ENCODE results near the gene NOS3. TPM values are rescaled to one million over a fixed set of nuclear protein-coding genes. Genes with fewer than 3 reads are reported as not detected.

The NOS3 gene
- 12.6 TPM for total RNA-seq
- long read RNA-seq, partial matches to known transcripts = 37 of 42 reads
- long read RNA-seq, other reads (novel, unspliced or antisense) = 4 of 42 reads

GRCh38 chr7:150990416-150991186, at the start of gene NOS3:
NOS3 (plus strand) TSS chr7:150991017; CDS start chr7:150993804, 2,787 bp downstream.
- peak within 1 kb of the TSS; percentile 88 for H3K27ac ChIP-seq (replicated peaks)

GRCh38 chr7:150941351-150942000, 49.3 kb upstream of the NOS3 start:
- no peak for DNase-seq
- Histone ChIP-seq H3K27me3 (ENCODE audit: low read depth) (peaks cover 25% of the 10 kb centered on the region), H3K27ac (replicated peaks) (peak overlapping the region; percentile 76), H3K9me3 (replicated peaks) (no peaks in the 10 kb centered on the region), H3K4me3 (no peak overlapping the region), H3K4me1 (peaks cover 41% of the 10 kb centered on the region), H3K36me3 (no peaks in the 10 kb centered on the region)
- no peak for TF ChIP-seq CTCF (IDR thresholded peaks at IDR 0.05; ENCODE audit: borderline replicate concordance)
- intact Hi-C loops (cut with micrococcal nuclease) = no loop called here

More at GRCh38 chr7:150990416-150991186, at the start of gene NOS3:
- Histone ChIP-seq H3K9me3 (replicated peaks) (no peaks in the 10 kb centered on the region), H3K4me1 (peaks cover 71% of the 10 kb centered on the region), H3K4me3 (no peak within 1 kb of the TSS), H3K27me3 (ENCODE audit: low read depth) (no peaks in the 10 kb centered on the region), H3K36me3 (no peaks in the 10 kb centered on the region)
- intact Hi-C loops (cut with micrococcal nuclease) = no loop called here
- no peak for DNase-seq
- TF ChIP-seq CTCF (IDR thresholded peaks at IDR 0.05; ENCODE audit: borderline replicate concordance) = no peak

- no peaks in the 10 kb centered on the region for H3K36me3 ChIP-seq
- no peak for TF ChIP-seq CTCF (IDR thresholded peaks at IDR 0.05; ENCODE audit: borderline replicate concordance)
- H3K27ac ChIP-seq (replicated peaks) = peak overlapping the region; percentile 76
- no peaks in the 10 kb centered on the region for H3K9me3 ChIP-seq (replicated peaks)
- peak; percentile 72 for DNase-seq
- H3K4me1 ChIP-seq = peaks cover 48% of the 10 kb centered on the region
- intact Hi-C loops (cut with micrococcal nuclease) = no loop called here
- peaks cover 28% of the 10 kb centered on the region for H3K27me3 ChIP-seq (ENCODE audit: low read depth)
- no peak overlapping the region for H3K4me3 ChIP-seq
These were observed 48.7 kb upstream of the NOS3 start for GRCh38 chr7:150942001-150942590.

- DNase-seq = no peak
- Histone ChIP-seq H3K36me3 (no peaks in the 10 kb centered on the region), H3K4me1 (peaks cover 55% of the 10 kb centered on the region), H3K27me3 (ENCODE audit: low read depth) (peaks cover 35% of the 10 kb centered on the region), H3K4me3 (no peak overlapping the region), H3K27ac (replicated peaks) (peak overlapping the region; percentile 76), H3K9me3 (replicated peaks) (no peaks in the 10 kb centered on the region)
- intact Hi-C loops (cut with micrococcal nuclease) = no loop called here
- TF ChIP-seq CTCF (IDR thresholded peaks at IDR 0.05; ENCODE audit: borderline replicate concordance) = no peak
These were observed 48.0 kb upstream of the NOS3 start for GRCh38 chr7:150942591-150943452.

- peaks cover 40% of the 10 kb centered on the region for H3K27me3 ChIP-seq (ENCODE audit: low read depth)
- no peak overlapping the region for H3K4me3 ChIP-seq
- TF ChIP-seq CTCF (IDR thresholded peaks at IDR 0.05; ENCODE audit: borderline replicate concordance) = no peak
- H3K9me3 ChIP-seq (replicated peaks) = no peaks in the 10 kb centered on the region
- peaks cover 57% of the 10 kb centered on the region for H3K4me1 ChIP-seq
- DNase-seq = no peak
- H3K36me3 ChIP-seq = no peaks in the 10 kb centered on the region
- intact Hi-C loops (cut with micrococcal nuclease) = no loop called here
- peak overlapping the region; percentile 76 for H3K27ac ChIP-seq (replicated peaks)
These were observed 47.4 kb upstream of the NOS3 start for GRCh38 chr7:150943453-150943814.

Data from left ventricle myocardium inferior (tissue), 1 donor.